ENCODE results near the gene MIER2.

MIER2 gene

GRCh38 chr19:307793-308420 is 36.7 kb downstream of the MIER2 start:
- DNase-seq (ENCODE audit: low read depth in 2 of 2), result no peak

GRCh38 chr19:307111-307531 is 37.5 kb downstream of the MIER2 start:
- DNase-seq (ENCODE audit: low read depth in 2 of 2), result no peak

GRCh38 chr19:306151-306900 is 38.3 kb downstream of the MIER2 start:
- no peak for DNase-seq (ENCODE audit: low read depth in 2 of 2)

- no peak for DNase-seq (ENCODE audit: low read depth in 2 of 2)
Measured at GRCh38 chr19:305240-306150, 39.1 kb downstream of the MIER2 start.

GRCh38 chr19:296476-297225 is 47.9 kb downstream of the MIER2 start:
- DNase-seq (ENCODE audit: low read depth in 2 of 2), result no peak

- no peak for DNase-seq (ENCODE audit: low read depth in 2 of 2)
Measured at GRCh38 chr19:295687-296370, 48.8 kb downstream of the MIER2 start.

GRCh38 chr19:294946-295686 is 49.5 kb downstream of the MIER2 start:
- peak; percentile 32 to 39 for DNase-seq (ENCODE audit: low read depth in 2 of 2)

GRCh38 chr19:294341-294945 is 50.2 kb downstream of the MIER2 start:
- no peak for DNase-seq (ENCODE audit: low read depth in 2 of 2)

GRCh38 chr19:293436-294110 is 51.0 kb downstream of the MIER2 start:
- no peak for DNase-seq (ENCODE audit: low read depth in 2 of 2)

GRCh38 chr19:292951-293350 is 51.6 kb downstream of the MIER2 start:
- DNase-seq (ENCODE audit: low read depth in 2 of 2), result no peak

GRCh38 chr19:292281-292884 is 52.2 kb downstream of the MIER2 start:
- DNase-seq (ENCODE audit: low read depth in 2 of 2), result no peak

GRCh38 chr19:291561-292280 is 52.9 kb downstream of the MIER2 start:
- no peak for DNase-seq (ENCODE audit: low read depth in 2 of 2)

- DNase-seq (ENCODE audit: low read depth in 2 of 2), result no peak
Measured at GRCh38 chr19:291006-291521, 53.5 kb downstream of the MIER2 start, which contains the start of gene PLPP2. Gene PLPP2 (minus strand): TSS chr19:291403. CDS start chr19:291336, 67 bp downstream.

GRCh38 chr19:290372-291005 is 54.1 kb downstream of the MIER2 start:
- no peak for DNase-seq (ENCODE audit: low read depth in 2 of 2)

GRCh38 chr19:289651-290371 is 54.8 kb downstream of the MIER2 start:
- DNase-seq (ENCODE audit: low read depth in 2 of 2), result no peak

- DNase-seq (ENCODE audit: low read depth in 2 of 2), result no peak
Measured at GRCh38 chr19:288911-289310, 55.7 kb downstream of the MIER2 start.

GRCh38 chr19:287381-287871 is 57.2 kb downstream of the MIER2 start:
- DNase-seq (ENCODE audit: low read depth in 2 of 2), result no peak

Data from activated CD4-positive, alpha-beta T cell treated with anti-CD3 and anti-CD28 coated beads for 24 hours (primary cell).